Vagina (tissue), 2 donors: ENCODE measurements around the gene LIMD2. TPM values are rescaled to one million over a fixed set of nuclear protein-coding genes. Genes with fewer than 3 reads are reported as not detected.

ENCODE experiments used
- DNase-seq, 2 donors: peaks; one replicate each; pipeline ENCODE4 v3.0.0-alpha.2; 2017; ENCODE audit errors: extremely low spot score in 2 of 2
- H3K27ac ChIP-seq: fragments of 200-600 bp; sonication (generic); one replicate; pipeline ENCODE4 v1.5.1; 2019
- H3K27me3 ChIP-seq: fragments of 200-600 bp; sonication (generic); one replicate; pipeline ENCODE4 v1.5.1; 2019
- H3K36me3 ChIP-seq, 2 donors: fragments of 200-600 bp; sonication (generic); one replicate each; pipeline ENCODE4 v1.5.1; 2017 to 2019
- H3K4me1 ChIP-seq: fragments of 200-600 bp; sonication (generic); one replicate; pipeline ENCODE4 v1.5.1; 2019
- H3K4me3 ChIP-seq, 2 donors: fragments of 200-600 bp; sonication (generic); 1 replicate in 1 of 2; 2 replicates in 1 of 2; pipeline ENCODE4 v1.5.1; 2016 to 2019
- H3K9me3 ChIP-seq: fragments of 200-600 bp; sonication (generic); one replicate; pipeline ENCODE4 v1.5.1; 2019
- CTCF ChIP-seq, 3 experiments: fragments of 450-650 bp in 2 of 3; fragments of 200-600 bp in 1 of 3; sonication (generic) in 1 of 3; IDR thresholded peaks; one replicate each; pipeline ENCODE4 v1.5.1; 2017 to 2019; ENCODE audit warnings: antibody characterized with exemption in 3 of 3, mild to moderate bottlenecking in 2 of 3, moderate library complexity in 2 of 3
- POLR2A ChIP-seq, 2 donors: fragments of 450-650 bp; IDR thresholded peaks; one replicate each; pipeline ENCODE4 v1.6.1; 2017; ENCODE audit warnings: antibody characterized with exemption in 2 of 2, mild to moderate bottlenecking in 2 of 2, moderate library complexity in 2 of 2
- POLR2AphosphoS5 ChIP-seq, 2 donors: sonication (generic); formaldehyde crosslinking; IDR thresholded peaks; one replicate each; pipeline ENCODE4 v1.9.0; 2017; ENCODE audit warnings: antibody characterized with exemption in 2 of 2, mild to moderate bottlenecking in 2 of 2, low read depth in 1 of 2; ENCODE audit not compliant: insufficient read depth in 1 of 2
- intact Hi-C: fragments of 100-400 bp; cut with DNase I; formaldehyde crosslinking; loops from one replicate; pipeline ENCODE4 v1.15.1; 2023
- total RNA-seq: library from RNA; depleted of rRNA; stranded (reverse); fragments of >200 nt; gene quantifications from one replicate; pipeline ENCODE4 v1.2.3, GENCODE V29; 2016

Gene LIMD2
- total RNA-seq, 1 donor from 2014 or later: 22.6 TPM

- peaks cover 8% of the 10 kb centered on the region for H3K4me1 ChIP-seq
- H3K27me3 ChIP-seq: no peaks in the 10 kb centered on the region
- no peaks in the 10 kb centered on the region for H3K9me3 ChIP-seq
- H3K36me3 ChIP-seq: peaks cover 0 to 19% of the 10 kb centered on the region in 2 donors
- no peak overlapping the region for H3K4me3 ChIP-seq
- TF ChIP-seq CTCF (IDR thresholded peaks at IDR 0.05): no peak
- no peak for TF ChIP-seq POLR2AphosphoS5 (IDR thresholded peaks at IDR 0.05; ENCODE audit: insufficient read depth in 1 of 2, low read depth in 1 of 2)
- no peak for TF ChIP-seq POLR2A (IDR thresholded peaks at IDR 0.05)
- intact Hi-C loops: no loop called here
- DNase-seq: no peak
- no peak overlapping the region for H3K27ac ChIP-seq
Observed at GRCh38 chr17:63647936-63648335, 52.0 kb downstream of the LIMD2 start.

- no peak overlapping the region for H3K4me3 ChIP-seq
- H3K27me3 ChIP-seq: no peaks in the 10 kb centered on the region
- H3K9me3 ChIP-seq: no peaks in the 10 kb centered on the region
- peaks cover 8% of the 10 kb centered on the region for H3K4me1 ChIP-seq
- peaks cover 0 to 16% of the 10 kb centered on the region in 2 donors for H3K36me3 ChIP-seq
- no peak overlapping the region for H3K27ac ChIP-seq
- intact Hi-C loops: no loop called here
- DNase-seq: no peak
- TF ChIP-seq CTCF (IDR thresholded peaks at IDR 0.05): no peak
- no peak for TF ChIP-seq POLR2AphosphoS5 (IDR thresholded peaks at IDR 0.05; ENCODE audit: insufficient read depth in 1 of 2, low read depth in 1 of 2)
- TF ChIP-seq POLR2A (IDR thresholded peaks at IDR 0.05): no peak
Observed at GRCh38 chr17:63647065-63647725, 52.7 kb downstream of the LIMD2 start.

- no peak overlapping the region for H3K4me3 ChIP-seq
- H3K27ac ChIP-seq: no peak overlapping the region
- DNase-seq: no peak
- H3K9me3 ChIP-seq: no peaks in the 10 kb centered on the region
- peaks cover 8% of the 10 kb centered on the region for H3K4me1 ChIP-seq
- H3K36me3 ChIP-seq: peaks cover 0 to 16% of the 10 kb centered on the region in 2 donors
- no peak for TF ChIP-seq CTCF (IDR thresholded peaks at IDR 0.05)
- TF ChIP-seq POLR2A (IDR thresholded peaks at IDR 0.05): no peak
- no peak for TF ChIP-seq POLR2AphosphoS5 (IDR thresholded peaks at IDR 0.05; ENCODE audit: insufficient read depth in 1 of 2, low read depth in 1 of 2)
- intact Hi-C loops: no loop called here
- H3K27me3 ChIP-seq: no peaks in the 10 kb centered on the region
Observed at GRCh38 chr17:63646488-63646806, 53.5 kb downstream of the LIMD2 start.

Other genes starting within 250 kb of the LIMD2 start
- gene ACE, start 223.1 kb downstream of the LIMD2 start, total RNA-seq: 9.6 TPM
- not detected for gene KCNH6, start 176.8 kb downstream of the LIMD2 start, total RNA-seq
- 34.1 TPM for gene DCAF7, start 149.6 kb downstream of the LIMD2 start, total RNA-seq
- 20.9 TPM for gene TACO1, start 99.2 kb downstream of the LIMD2 start, total RNA-seq
- gene MAP3K3, start 77.7 kb downstream of the LIMD2 start, total RNA-seq: 35.4 TPM
- 19.4 TPM for gene STRADA, start 41.7 kb upstream of the LIMD2 start, total RNA-seq
- 66.5 TPM for gene CCDC47, start 73.5 kb upstream of the LIMD2 start, total RNA-seq
- 121 TPM for gene DDX42, start 74.0 kb upstream of the LIMD2 start, total RNA-seq
- 92.3 TPM for gene PSMC5, start 127.3 kb upstream of the LIMD2 start, total RNA-seq
- 44.7 TPM for gene FTSJ3, start 127.5 kb upstream of the LIMD2 start, total RNA-seq
- 146 TPM for gene SMARCD2, start 142.6 kb upstream of the LIMD2 start, total RNA-seq
- gene CSH2, start 173.6 kb upstream of the LIMD2 start, total RNA-seq: not detected
- not detected for gene GH2, start 181.8 kb upstream of the LIMD2 start, total RNA-seq
- gene CSH1, start 196.4 kb upstream of the LIMD2 start, total RNA-seq: not detected
- not detected for gene CSHL1, start 211.1 kb upstream of the LIMD2 start, total RNA-seq
- not detected for gene GH1, start 218.7 kb upstream of the LIMD2 start, total RNA-seq
- 3.9 TPM for gene CD79B, start 232.2 kb upstream of the LIMD2 start, total RNA-seq